Measurements from ENCODE around the gene TASOR2.

TASOR2 gene

GRCh38 chr10:5645944-5646617 is 38.6 kb upstream of the TASOR2 start:
- Histone ChIP-seq H3K4me3 (ENCODE audit: low read length) (no peak overlapping the region), H3K27me3 (ENCODE audit: control insufficient read depth, insufficient read depth, low read length) (no peaks in the 10 kb centered on the region), H3K4me1 (ENCODE audit: control insufficient read depth, low read depth, low read length) (no peaks in the 10 kb centered on the region), H3K27ac (ENCODE audit: low read length) (no peak overlapping the region), H3K9me3 (ENCODE audit: control insufficient read depth, low read depth, low read length) (no peaks in the 10 kb centered on the region), H3K9ac (ENCODE audit: low read length) (no peak overlapping the region), H3K36me3 (ENCODE audit: control insufficient read depth, low read depth, low read length) (peaks cover 5% of the 10 kb centered on the region)

- no peaks in the 10 kb centered on the region for H3K27me3 ChIP-seq (ENCODE audit: control insufficient read depth, insufficient read depth, low read length)
- no peaks in the 10 kb centered on the region for H3K36me3 ChIP-seq (ENCODE audit: control insufficient read depth, low read depth, low read length)
- H3K4me3 ChIP-seq (ENCODE audit: low read length): no peak overlapping the region
- H3K9me3 ChIP-seq (ENCODE audit: control insufficient read depth, low read depth, low read length): no peaks in the 10 kb centered on the region
- H3K4me1 ChIP-seq (ENCODE audit: control insufficient read depth, low read depth, low read length): no peaks in the 10 kb centered on the region
- H3K9ac ChIP-seq (ENCODE audit: low read length): no peak overlapping the region
- H3K27ac ChIP-seq (ENCODE audit: low read length): no peak overlapping the region
Measured at GRCh38 chr10:5647507-5648240, 37.0 kb upstream of the TASOR2 start.

GRCh38 chr10:5648494-5649457 is 35.9 kb upstream of the TASOR2 start:
- H3K4me1 ChIP-seq (ENCODE audit: control insufficient read depth, low read depth, low read length): no peaks in the 10 kb centered on the region
- H3K36me3 ChIP-seq (ENCODE audit: control insufficient read depth, low read depth, low read length): no peaks in the 10 kb centered on the region
- no peak overlapping the region for H3K4me3 ChIP-seq (ENCODE audit: low read length)
- H3K27me3 ChIP-seq (ENCODE audit: control insufficient read depth, insufficient read depth, low read length): no peaks in the 10 kb centered on the region
- no peak overlapping the region for H3K27ac ChIP-seq (ENCODE audit: low read length)
- no peaks in the 10 kb centered on the region for H3K9me3 ChIP-seq (ENCODE audit: control insufficient read depth, low read depth, low read length)
- no peak overlapping the region for H3K9ac ChIP-seq (ENCODE audit: low read length)

GRCh38 chr10:5649746-5650145 is 34.9 kb upstream of the TASOR2 start:
- Histone ChIP-seq H3K27me3 (ENCODE audit: control insufficient read depth, insufficient read depth, low read length) (no peaks in the 10 kb centered on the region), H3K4me3 (ENCODE audit: low read length) (no peak overlapping the region), H3K36me3 (ENCODE audit: control insufficient read depth, low read depth, low read length) (no peaks in the 10 kb centered on the region), H3K27ac (ENCODE audit: low read length) (no peak overlapping the region), H3K9ac (ENCODE audit: low read length) (no peak overlapping the region), H3K4me1 (ENCODE audit: control insufficient read depth, low read depth, low read length) (peaks cover 4% of the 10 kb centered on the region), H3K9me3 (ENCODE audit: control insufficient read depth, low read depth, low read length) (no peaks in the 10 kb centered on the region)

GRCh38 chr10:5650664-5651387 is 33.8 kb upstream of the TASOR2 start:
- H3K36me3 ChIP-seq (ENCODE audit: control insufficient read depth, low read depth, low read length): no peaks in the 10 kb centered on the region
- H3K4me1 ChIP-seq (ENCODE audit: control insufficient read depth, low read depth, low read length): peaks cover 4% of the 10 kb centered on the region
- no peaks in the 10 kb centered on the region for H3K9me3 ChIP-seq (ENCODE audit: control insufficient read depth, low read depth, low read length)
- H3K27ac ChIP-seq (ENCODE audit: low read length): no peak overlapping the region
- no peak overlapping the region for H3K9ac ChIP-seq (ENCODE audit: low read length)
- no peak overlapping the region for H3K4me3 ChIP-seq (ENCODE audit: low read length)
- no peaks in the 10 kb centered on the region for H3K27me3 ChIP-seq (ENCODE audit: control insufficient read depth, insufficient read depth, low read length)

- H3K4me1 ChIP-seq (ENCODE audit: control insufficient read depth, low read depth, low read length): peaks cover 4% of the 10 kb centered on the region
- H3K4me3 ChIP-seq (ENCODE audit: low read length): no peak overlapping the region
- no peak overlapping the region for H3K27ac ChIP-seq (ENCODE audit: low read length)
- no peaks in the 10 kb centered on the region for H3K9me3 ChIP-seq (ENCODE audit: control insufficient read depth, low read depth, low read length)
- no peaks in the 10 kb centered on the region for H3K27me3 ChIP-seq (ENCODE audit: control insufficient read depth, insufficient read depth, low read length)
- H3K36me3 ChIP-seq (ENCODE audit: control insufficient read depth, low read depth, low read length): no peaks in the 10 kb centered on the region
- H3K9ac ChIP-seq (ENCODE audit: low read length): no peak overlapping the region
Measured at GRCh38 chr10:5651388-5651764, 33.3 kb upstream of the TASOR2 start.

GRCh38 chr10:5652746-5653145 is 31.9 kb upstream of the TASOR2 start:
- Histone ChIP-seq H3K27me3 (ENCODE audit: control insufficient read depth, insufficient read depth, low read length) (no peaks in the 10 kb centered on the region), H3K4me1 (ENCODE audit: control insufficient read depth, low read depth, low read length) (peaks cover 4% of the 10 kb centered on the region), H3K36me3 (ENCODE audit: control insufficient read depth, low read depth, low read length) (no peaks in the 10 kb centered on the region), H3K27ac (ENCODE audit: low read length) (no peak overlapping the region), H3K9me3 (ENCODE audit: control insufficient read depth, low read depth, low read length) (no peaks in the 10 kb centered on the region), H3K4me3 (ENCODE audit: low read length) (no peak overlapping the region), H3K9ac (ENCODE audit: low read length) (no peak overlapping the region)

- Histone ChIP-seq H3K9ac (ENCODE audit: low read length) (no peak overlapping the region), H3K4me1 (ENCODE audit: control insufficient read depth, low read depth, low read length) (peaks cover 4% of the 10 kb centered on the region)
Measured at GRCh38 chr10:5654218-5654755, 30.4 kb upstream of the TASOR2 start.

GRCh38 chr10:5655121-5655520 is 29.5 kb upstream of the TASOR2 start:
- Histone ChIP-seq H3K9me3 (ENCODE audit: control insufficient read depth, low read depth, low read length) (no peaks in the 10 kb centered on the region), H3K27ac (ENCODE audit: low read length) (no peak overlapping the region), H3K4me1 (ENCODE audit: control insufficient read depth, low read depth, low read length) (peaks cover 4% of the 10 kb centered on the region), H3K36me3 (ENCODE audit: control insufficient read depth, low read depth, low read length) (no peaks in the 10 kb centered on the region), H3K27me3 (ENCODE audit: control insufficient read depth, insufficient read depth, low read length) (no peaks in the 10 kb centered on the region), H3K4me3 (ENCODE audit: low read length) (no peak overlapping the region), H3K9ac (ENCODE audit: low read length) (no peak overlapping the region)

More at GRCh38 chr10:5654218-5654755, 30.4 kb upstream of the TASOR2 start:
- Histone ChIP-seq H3K9me3 (ENCODE audit: control insufficient read depth, low read depth, low read length) (no peaks in the 10 kb centered on the region), H3K27ac (ENCODE audit: low read length) (no peak overlapping the region), H3K36me3 (ENCODE audit: control insufficient read depth, low read depth, low read length) (no peaks in the 10 kb centered on the region), H3K27me3 (ENCODE audit: control insufficient read depth, insufficient read depth, low read length) (no peaks in the 10 kb centered on the region), H3K4me3 (ENCODE audit: low read length) (no peak overlapping the region)

- Histone ChIP-seq H3K36me3 (ENCODE audit: control insufficient read depth, low read depth, low read length) (no peaks in the 10 kb centered on the region), H3K9ac (ENCODE audit: low read length) (no peak overlapping the region), H3K27me3 (ENCODE audit: control insufficient read depth, insufficient read depth, low read length) (no peaks in the 10 kb centered on the region), H3K9me3 (ENCODE audit: control insufficient read depth, low read depth, low read length) (no peaks in the 10 kb centered on the region), H3K4me1 (ENCODE audit: control insufficient read depth, low read depth, low read length) (peaks cover 4% of the 10 kb centered on the region), H3K27ac (ENCODE audit: low read length) (no peak overlapping the region), H3K4me3 (ENCODE audit: low read length) (no peak overlapping the region)
Measured at GRCh38 chr10:5656737-5657579, 27.7 kb upstream of the TASOR2 start.
